Activated T-helper 2 cell treated with anti-CD3 and anti-CD28 coated beads, Interferon-gamma antibody, Interleukin-2, Interleukin-4, amounts not matched to agents 10 μg/mL and 5 μg/mL and 100 μg/mL, durations not matched to agents 14 hours and 24 hours and 36 hours (primary cell): Measurements from ENCODE around the gene ZNF536. TPM values are rescaled to one million over a fixed set of nuclear protein-coding genes. Genes with fewer than 3 reads are reported as not detected.

Experiments
- DNase-seq: peaks from one replicate; pipeline ENCODE4 v3.0.0; 2021; ENCODE audit warnings: low spot score
- H3K27ac Mint-ChIP-seq: one replicate; pipeline ENCODE4 v1.8.0; 2021; ENCODE audit warnings: mixed read lengths
- H3K27me3 Mint-ChIP-seq: one replicate; pipeline ENCODE4 v1.8.0; 2021; ENCODE audit warnings: low read depth, mixed read lengths
- H3K36me3 Mint-ChIP-seq: one replicate; pipeline ENCODE4 v1.8.0; 2021; ENCODE audit warnings: low read depth, mixed read lengths
- H3K4me1 Mint-ChIP-seq: one replicate; pipeline ENCODE4 v1.8.0; 2021; ENCODE audit warnings: low read depth, mixed read lengths
- H3K4me3 Mint-ChIP-seq: one replicate; pipeline ENCODE4 v1.8.0; 2021; ENCODE audit warnings: low read depth, mild to moderate bottlenecking, moderate library complexity, mixed read lengths
- H3K9me3 Mint-ChIP-seq: one replicate; pipeline ENCODE4 v1.8.0; 2021; ENCODE audit warnings: mixed read lengths
- intact Hi-C: fragments of 100-400 bp; cut with micrococcal nuclease; formaldehyde crosslinking; loops from one replicate; pipeline ENCODE4 v1.15.1; 2023
- total RNA-seq: library from RNA; stranded (reverse); gene quantifications from 2 replicates; pipeline ENCODE4 v1.2.3, GENCODE V29; 2022

ZNF536 gene
- total RNA-seq, 1 donor from 2014 or later = not detected

DNA sequence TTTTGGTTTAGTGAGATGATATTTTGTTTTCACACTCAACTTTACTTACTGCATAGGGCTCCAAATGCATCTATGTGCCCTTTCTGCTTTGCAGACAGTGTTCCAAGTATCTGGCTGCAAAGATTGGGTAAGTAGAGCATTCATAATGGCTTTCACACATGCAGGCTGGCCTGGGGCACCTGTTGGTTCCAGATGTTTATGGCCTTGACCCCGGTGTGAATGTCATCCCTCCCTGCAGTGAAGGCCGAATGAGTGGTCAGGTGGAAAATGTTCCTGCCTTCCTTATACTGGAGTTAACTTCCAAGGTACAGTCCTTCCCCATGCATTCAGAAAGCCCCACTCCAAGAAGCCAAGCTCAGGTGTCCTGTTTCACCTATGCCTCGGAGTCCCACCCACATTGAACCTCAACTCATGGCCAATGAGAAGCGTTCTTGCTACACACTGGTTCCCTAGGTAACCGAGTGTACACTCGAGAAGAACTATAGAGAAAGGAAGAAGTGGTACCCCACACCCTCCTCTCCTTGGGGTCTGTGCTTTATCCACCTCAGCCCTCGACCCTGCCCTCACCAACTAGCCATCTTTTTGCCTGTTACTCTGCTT, 23.0 kb upstream of the ZNF536 start:
- intact Hi-C loops = no loop called here
- no peak for DNase-seq
- Mint-ChIP-seq H3K4me1 (peaks cover 2% of the 10 kb centered on the region), H3K4me3 (no peak overlapping the region), H3K9me3 (no peaks in the 10 kb centered on the region), H3K27me3 (no peaks in the 10 kb centered on the region), H3K27ac (no peak overlapping the region), H3K36me3 (no peaks in the 10 kb centered on the region)

DNA sequence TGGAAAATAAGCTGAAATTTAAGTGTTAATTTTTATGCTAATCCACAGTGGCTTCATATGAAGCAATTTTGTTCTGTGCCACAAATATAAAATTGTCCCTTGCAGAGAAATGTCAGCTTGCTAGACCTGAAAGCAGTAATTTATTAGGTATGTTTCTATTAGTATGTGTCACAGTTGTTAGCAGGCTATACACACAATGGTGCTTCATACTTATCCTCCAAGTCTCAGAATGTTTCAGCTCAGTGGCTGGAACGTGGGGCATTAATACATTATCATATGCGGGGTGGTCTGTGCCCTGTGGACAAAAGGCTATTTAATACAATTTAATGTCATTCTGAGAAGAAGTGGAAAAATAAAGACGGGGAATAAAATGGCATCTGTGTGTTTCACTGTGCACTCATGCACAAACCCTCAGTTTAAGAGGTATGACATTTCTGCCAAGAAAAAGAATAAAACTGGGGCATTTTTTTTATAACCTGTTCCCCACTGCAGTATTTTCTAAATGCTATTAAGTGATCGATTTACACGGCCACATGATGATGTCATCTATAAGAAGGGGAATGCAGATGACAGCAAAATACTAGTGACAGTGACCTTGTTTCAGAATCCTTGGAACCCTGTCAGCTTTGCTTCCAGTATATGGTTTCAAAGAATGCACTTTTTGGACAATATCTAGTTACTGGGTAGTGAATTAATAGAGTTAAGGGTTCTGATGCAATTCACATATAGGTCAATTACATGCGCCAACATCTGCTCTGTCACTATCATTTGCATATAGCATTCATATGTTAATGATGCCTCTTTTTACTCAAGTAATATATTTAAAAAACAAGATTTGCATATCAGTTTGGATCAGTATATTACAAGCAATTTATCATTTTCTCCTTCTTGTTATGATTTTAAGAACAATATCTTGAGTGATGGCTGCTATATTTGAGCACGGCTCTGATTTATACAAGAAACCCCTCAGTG, 21.2 kb upstream of the ZNF536 start:
- peaks cover 2% of the 10 kb centered on the region for H3K4me1 Mint-ChIP-seq
- no peak overlapping the region for H3K4me3 Mint-ChIP-seq
- H3K36me3 Mint-ChIP-seq = no peaks in the 10 kb centered on the region
- intact Hi-C loops = no loop called here
- no peak overlapping the region for H3K27ac Mint-ChIP-seq
- H3K27me3 Mint-ChIP-seq = no peaks in the 10 kb centered on the region
- H3K9me3 Mint-ChIP-seq = no peaks in the 10 kb centered on the region
- DNase-seq = no peak

- H3K27me3 Mint-ChIP-seq = no peaks in the 10 kb centered on the region
- no peaks in the 10 kb centered on the region for H3K9me3 Mint-ChIP-seq
- intact Hi-C loops = no loop called here
- peaks cover 2% of the 10 kb centered on the region for H3K4me1 Mint-ChIP-seq
- H3K27ac Mint-ChIP-seq = no peak overlapping the region
- no peak overlapping the region for H3K4me3 Mint-ChIP-seq
- no peak for DNase-seq
- no peaks in the 10 kb centered on the region for H3K36me3 Mint-ChIP-seq
These were observed 20.4 kb upstream of the ZNF536 start for GRCh38 chr19:30351774-30352173.

GRCh38 chr19:30353394-30353945, 18.7 kb upstream of the ZNF536 start:
- intact Hi-C loops = no loop called here
- H3K27me3 Mint-ChIP-seq = no peaks in the 10 kb centered on the region
- no peak for DNase-seq
- H3K27ac Mint-ChIP-seq = no peak overlapping the region
- H3K9me3 Mint-ChIP-seq = no peaks in the 10 kb centered on the region
- H3K4me3 Mint-ChIP-seq = no peak overlapping the region
- H3K4me1 Mint-ChIP-seq = peaks cover 2% of the 10 kb centered on the region
- no peaks in the 10 kb centered on the region for H3K36me3 Mint-ChIP-seq

- Mint-ChIP-seq H3K4me1 (peaks cover 2% of the 10 kb centered on the region), H3K36me3 (no peaks in the 10 kb centered on the region), H3K4me3 (no peak overlapping the region), H3K27me3 (peaks cover 8% of the 10 kb centered on the region), H3K27ac (no peak overlapping the region), H3K9me3 (no peaks in the 10 kb centered on the region)
- no peak for DNase-seq
- intact Hi-C loops = no loop called here
These were observed 16.6 kb upstream of the ZNF536 start for GRCh38 chr19:30355586-30355985.

DNA sequence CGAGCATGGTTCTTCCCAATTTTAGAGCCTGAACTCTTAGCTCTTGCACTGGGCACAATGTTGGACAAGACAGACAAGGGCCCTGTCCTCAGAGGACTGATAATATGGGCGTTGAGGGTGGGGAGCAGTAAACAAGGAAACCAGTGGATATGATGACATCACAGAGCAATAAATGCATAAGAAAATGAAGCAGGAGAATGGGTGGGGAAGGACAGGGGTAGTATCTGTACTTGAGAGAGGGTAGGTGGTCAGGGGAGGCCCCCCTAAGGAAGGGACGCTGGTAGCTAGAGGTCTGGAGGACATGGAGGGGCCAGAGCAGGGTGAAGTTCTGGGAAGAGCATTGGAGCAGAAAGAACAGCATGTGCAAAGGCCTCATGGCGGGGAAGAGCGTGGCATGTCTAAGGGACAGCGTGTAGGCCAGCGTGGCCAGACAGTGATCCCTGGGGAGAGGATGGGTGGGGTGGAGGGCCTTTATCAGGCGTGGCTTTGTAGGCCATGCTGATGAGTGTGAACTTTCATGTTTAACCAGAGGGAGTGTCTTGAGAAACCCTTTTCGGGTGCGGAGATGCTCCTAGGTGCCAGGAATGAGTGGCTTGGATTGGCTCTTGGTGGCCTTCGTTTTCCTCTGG, 15.1 kb upstream of the ZNF536 start:
- Mint-ChIP-seq H3K4me1 (peaks cover 2% of the 10 kb centered on the region), H3K36me3 (no peaks in the 10 kb centered on the region), H3K4me3 (no peak overlapping the region), H3K9me3 (no peaks in the 10 kb centered on the region), H3K27ac (no peak overlapping the region), H3K27me3 (peaks cover 17% of the 10 kb centered on the region)
- DNase-seq = no peak
- intact Hi-C loops = no loop called here

DNA sequence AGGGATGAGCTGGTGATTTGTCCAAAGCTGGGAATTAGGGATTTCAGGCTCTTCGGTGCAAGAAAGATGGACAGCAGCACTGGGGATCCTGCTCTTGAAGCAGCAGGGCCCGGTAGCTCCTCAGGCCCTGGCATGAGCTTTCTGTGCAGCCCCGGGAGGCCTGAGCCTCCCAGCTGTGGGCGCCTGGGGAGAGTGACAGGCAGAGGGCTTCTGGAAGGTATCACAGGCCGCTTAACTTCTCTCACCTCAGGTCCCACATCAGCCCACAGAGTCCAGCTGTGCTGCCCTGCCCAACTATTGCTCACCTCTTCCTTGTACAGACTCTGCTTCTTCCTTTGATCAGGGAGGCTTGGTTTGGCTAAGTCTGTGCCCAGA, 14.6 kb upstream of the ZNF536 start:
- Mint-ChIP-seq H3K4me1 (no peaks in the 10 kb centered on the region), H3K9me3 (no peaks in the 10 kb centered on the region), H3K4me3 (no peak overlapping the region), H3K27me3 (peaks cover 17% of the 10 kb centered on the region), H3K27ac (no peak overlapping the region), H3K36me3 (no peaks in the 10 kb centered on the region)
- intact Hi-C loops = no loop called here
- no peak for DNase-seq

GRCh38 chr19:30358319-30358718, 13.9 kb upstream of the ZNF536 start:
- no peak overlapping the region for H3K27ac Mint-ChIP-seq
- no peaks in the 10 kb centered on the region for H3K4me1 Mint-ChIP-seq
- no peak overlapping the region for H3K4me3 Mint-ChIP-seq
- H3K36me3 Mint-ChIP-seq = no peaks in the 10 kb centered on the region
- no peak for DNase-seq
- no peaks in the 10 kb centered on the region for H3K9me3 Mint-ChIP-seq
- peaks cover 17% of the 10 kb centered on the region for H3K27me3 Mint-ChIP-seq
- intact Hi-C loops = no loop called here

DNA sequence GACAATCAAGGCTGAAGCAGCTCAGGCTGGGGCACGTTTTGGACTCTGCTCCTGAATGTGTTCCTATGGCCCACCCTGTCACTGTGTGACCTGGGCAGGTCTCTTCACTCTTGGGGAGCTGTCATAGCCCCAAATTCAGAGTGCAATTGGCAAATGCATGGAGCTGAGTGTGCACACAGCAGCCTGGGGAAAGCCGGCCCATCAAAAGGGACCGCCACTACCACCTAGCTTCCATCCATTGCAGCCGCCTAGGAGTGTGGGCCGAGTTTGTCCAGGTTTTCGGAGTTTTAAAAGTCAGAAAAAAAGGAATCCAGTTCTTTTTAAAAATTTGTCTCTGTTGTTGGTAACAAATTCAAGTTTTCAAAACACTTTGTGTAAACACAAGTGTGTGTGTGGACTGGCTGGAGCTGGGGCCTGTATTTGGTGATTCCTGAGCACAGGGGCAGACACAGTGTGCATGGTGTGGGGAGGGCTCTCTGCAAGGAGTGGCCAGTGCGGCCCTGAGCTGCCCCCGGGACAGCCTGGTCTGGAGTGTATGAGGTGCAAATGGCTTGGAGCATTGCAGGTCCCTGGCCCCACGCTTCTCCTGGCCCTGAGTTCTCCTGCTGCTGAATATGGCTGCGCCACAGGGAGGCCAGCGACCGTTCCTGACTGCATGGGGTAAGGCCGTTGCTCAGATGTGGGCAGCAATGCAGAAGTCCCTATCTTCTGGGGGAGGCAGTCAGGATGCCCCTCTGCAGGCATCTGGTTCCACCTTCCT, 13.2 kb upstream of the ZNF536 start:
- Mint-ChIP-seq H3K27ac (no peak overlapping the region), H3K9me3 (no peaks in the 10 kb centered on the region), H3K36me3 (no peaks in the 10 kb centered on the region), H3K4me1 (no peaks in the 10 kb centered on the region), H3K4me3 (no peak overlapping the region), H3K27me3 (peaks cover 17% of the 10 kb centered on the region)
- intact Hi-C loops = no loop called here
- DNase-seq = no peak

DNA sequence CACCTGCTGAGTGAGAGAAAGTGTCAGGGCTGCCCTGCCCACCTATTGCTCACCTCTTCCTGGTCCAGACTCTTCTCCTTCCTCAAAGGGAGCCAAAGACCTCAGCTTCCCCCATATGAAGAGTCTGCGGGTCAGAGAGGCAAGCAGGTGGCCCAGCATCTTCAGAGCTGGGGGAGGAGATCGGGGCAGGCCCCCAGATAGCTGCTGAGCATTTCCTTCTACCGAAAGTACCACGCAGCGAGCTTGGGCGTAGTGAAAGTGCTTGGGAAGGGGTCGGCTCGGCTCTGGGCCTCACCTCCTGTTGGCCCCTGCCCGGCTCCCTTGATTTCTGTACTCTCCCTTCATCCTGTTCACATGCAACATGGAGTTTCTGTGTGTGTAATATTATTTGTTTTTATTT, 12.2 kb upstream of the ZNF536 start:
- Mint-ChIP-seq H3K27ac (no peak overlapping the region), H3K27me3 (peaks cover 17% of the 10 kb centered on the region), H3K9me3 (no peaks in the 10 kb centered on the region), H3K4me1 (no peaks in the 10 kb centered on the region), H3K36me3 (no peaks in the 10 kb centered on the region), H3K4me3 (no peak overlapping the region)
- intact Hi-C loops = no loop called here
- no peak for DNase-seq

DNA sequence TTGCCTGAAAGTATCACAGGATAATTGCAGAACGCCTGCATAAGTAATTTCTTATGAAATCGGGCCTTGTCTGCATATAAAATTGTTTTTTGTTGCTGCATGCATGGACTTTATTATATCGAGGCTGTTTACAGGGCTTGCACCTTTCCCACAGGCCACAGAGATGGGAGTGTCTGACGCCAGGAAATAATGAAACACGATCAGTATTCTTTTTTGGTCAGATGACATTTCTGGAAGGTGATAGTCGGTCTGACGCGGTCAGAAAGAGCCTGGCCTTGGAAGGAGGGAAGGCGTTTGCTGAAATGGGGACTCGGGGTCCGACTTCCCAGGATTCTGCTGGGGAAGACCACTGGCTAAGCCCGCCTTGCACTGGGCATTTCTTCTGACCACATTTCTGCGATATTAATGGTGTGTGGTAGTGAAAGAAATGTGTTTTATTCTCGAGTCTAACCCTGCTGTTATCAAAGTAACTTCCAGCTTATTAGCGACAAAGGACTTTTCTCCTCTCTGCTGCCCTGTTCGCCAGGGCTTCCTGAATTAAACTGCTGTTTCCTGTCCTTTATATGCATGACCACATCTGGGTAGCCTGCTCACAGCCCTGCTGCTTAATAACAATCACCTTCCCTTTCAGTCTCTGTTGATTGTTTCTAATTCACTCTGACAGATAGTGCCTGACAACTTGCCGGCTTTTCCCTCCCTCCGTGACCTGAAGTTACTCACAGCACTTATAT, 11.6 kb upstream of the ZNF536 start:
- Mint-ChIP-seq H3K4me3 (no peak overlapping the region), H3K4me1 (no peaks in the 10 kb centered on the region), H3K36me3 (no peaks in the 10 kb centered on the region), H3K27ac (no peak overlapping the region), H3K27me3 (peaks cover 17% of the 10 kb centered on the region), H3K9me3 (no peaks in the 10 kb centered on the region)
- DNase-seq = no peak
- intact Hi-C loops = no loop called here

- Mint-ChIP-seq H3K9me3 (no peaks in the 10 kb centered on the region), H3K4me1 (no peaks in the 10 kb centered on the region), H3K27me3 (peaks cover 17% of the 10 kb centered on the region), H3K27ac (no peak overlapping the region), H3K4me3 (no peak overlapping the region), H3K36me3 (no peaks in the 10 kb centered on the region)
- no peak for DNase-seq
- intact Hi-C loops = no loop called here
These were observed 11.1 kb upstream of the ZNF536 start for GRCh38 chr19:30361107-30361447.
